ENCODE data around the gene SCO2.

Gene SCO2

DNA sequence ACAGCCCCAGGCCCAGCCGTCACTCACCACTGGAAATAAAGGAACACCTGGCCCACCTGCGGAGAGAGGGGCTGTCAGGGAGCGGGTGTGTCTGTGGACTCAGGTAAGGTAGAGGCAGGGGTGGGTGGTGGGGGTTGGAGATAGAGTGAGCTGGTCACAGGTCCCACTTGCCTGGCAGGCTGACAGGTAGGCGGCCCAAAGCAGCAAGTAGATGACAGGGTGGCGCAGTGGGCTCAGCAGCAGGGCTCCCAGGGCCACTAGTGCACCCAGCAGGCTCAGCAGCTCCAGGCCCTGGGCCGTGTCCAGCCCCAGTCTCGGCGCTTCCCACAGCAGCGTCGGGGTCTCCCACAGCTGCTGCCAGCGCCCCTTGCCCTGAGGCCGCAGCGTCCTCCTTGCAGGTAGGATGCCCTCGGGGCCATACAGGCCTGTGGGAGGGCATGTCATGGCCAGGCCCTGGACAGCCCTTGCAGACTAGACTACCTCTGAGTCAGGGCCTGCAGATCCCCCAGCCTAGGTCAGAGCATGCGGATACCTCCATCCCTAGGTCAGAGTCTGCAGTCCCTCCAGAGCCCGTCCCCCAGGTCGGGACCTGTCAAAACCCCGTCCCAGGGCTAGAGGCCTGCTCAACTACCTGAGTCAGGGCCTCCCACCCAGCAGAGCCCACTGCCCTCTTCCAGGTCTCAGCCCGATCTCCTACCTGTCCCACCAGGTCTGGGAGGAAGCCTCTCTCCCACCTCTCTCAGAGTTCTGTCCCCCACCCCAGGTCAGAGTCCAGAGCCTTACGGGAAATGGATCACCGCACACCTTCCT, 18.6 kb downstream of the SCO2 start:
- Mint-ChIP-seq H3K27ac (peak overlapping the region; percentile 97), H3K4me1 (ENCODE audit: low read depth) (peaks cover 14% of the 10 kb centered on the region), H3K9me3 (no peaks in the 10 kb centered on the region), H3K4me3 (peak overlapping the region; percentile 98), H3K27me3 (no peaks in the 10 kb centered on the region), H3K36me3 (ENCODE audit: low read depth) (peaks cover 60% of the 10 kb centered on the region)
- DNase-seq, result no peak

GRCh38 chr22:50505776-50506610, 19.4 kb downstream of the SCO2 start:
- Mint-ChIP-seq H3K4me1 (ENCODE audit: low read depth) (peaks cover 14% of the 10 kb centered on the region), H3K4me3 (peak overlapping the region; percentile 98), H3K27ac (peak overlapping the region; percentile 37), H3K36me3 (ENCODE audit: low read depth) (peaks cover 57% of the 10 kb centered on the region), H3K27me3 (no peaks in the 10 kb centered on the region), H3K9me3 (no peaks in the 10 kb centered on the region)
- no peak for DNase-seq

DNA sequence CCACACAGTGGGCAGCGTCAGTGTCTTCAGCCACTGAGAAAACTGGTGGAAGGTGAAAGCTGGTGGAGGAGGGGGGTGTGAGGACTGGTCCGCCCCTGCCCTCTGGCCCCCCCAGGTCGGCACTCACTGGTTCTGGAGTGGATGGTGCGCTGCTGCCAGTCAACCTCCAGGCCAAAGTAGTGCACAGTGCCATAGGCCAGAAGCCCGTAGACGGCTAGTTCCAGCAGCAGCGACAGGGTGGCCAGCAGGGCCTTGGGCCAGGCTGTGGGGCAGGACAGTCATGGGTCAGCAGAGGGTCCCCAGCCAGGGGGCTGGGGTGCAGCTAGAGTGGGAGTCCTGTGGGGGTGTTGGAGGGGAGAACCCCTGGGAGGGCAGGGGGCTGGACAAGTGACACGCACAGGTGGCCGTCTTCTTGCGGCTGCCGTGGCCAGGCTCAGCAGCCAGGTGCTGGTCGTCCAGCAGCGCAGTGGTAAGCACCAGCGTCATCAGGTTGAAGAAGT, 20.1 kb downstream of the SCO2 start:
- no peak overlapping the region for H3K27ac Mint-ChIP-seq
- H3K27me3 Mint-ChIP-seq, result no peaks in the 10 kb centered on the region
- no peaks in the 10 kb centered on the region for H3K9me3 Mint-ChIP-seq
- H3K36me3 Mint-ChIP-seq (ENCODE audit: low read depth), result peaks cover 52% of the 10 kb centered on the region
- no peak for DNase-seq
- peaks cover 14% of the 10 kb centered on the region for H3K4me1 Mint-ChIP-seq (ENCODE audit: low read depth)
- H3K4me3 Mint-ChIP-seq, result peak overlapping the region; percentile 98

- peaks cover 46% of the 10 kb centered on the region for H3K36me3 Mint-ChIP-seq (ENCODE audit: low read depth)
- no peak overlapping the region for H3K27ac Mint-ChIP-seq
- DNase-seq, result no peak
- H3K4me3 Mint-ChIP-seq, result no peak overlapping the region
- no peaks in the 10 kb centered on the region for H3K27me3 Mint-ChIP-seq
- no peaks in the 10 kb centered on the region for H3K9me3 Mint-ChIP-seq
- H3K4me1 Mint-ChIP-seq (ENCODE audit: low read depth), result peaks cover 11% of the 10 kb centered on the region
These were observed 20.8 kb downstream of the SCO2 start for GRCh38 chr22:50504369-50505211.

DNA sequence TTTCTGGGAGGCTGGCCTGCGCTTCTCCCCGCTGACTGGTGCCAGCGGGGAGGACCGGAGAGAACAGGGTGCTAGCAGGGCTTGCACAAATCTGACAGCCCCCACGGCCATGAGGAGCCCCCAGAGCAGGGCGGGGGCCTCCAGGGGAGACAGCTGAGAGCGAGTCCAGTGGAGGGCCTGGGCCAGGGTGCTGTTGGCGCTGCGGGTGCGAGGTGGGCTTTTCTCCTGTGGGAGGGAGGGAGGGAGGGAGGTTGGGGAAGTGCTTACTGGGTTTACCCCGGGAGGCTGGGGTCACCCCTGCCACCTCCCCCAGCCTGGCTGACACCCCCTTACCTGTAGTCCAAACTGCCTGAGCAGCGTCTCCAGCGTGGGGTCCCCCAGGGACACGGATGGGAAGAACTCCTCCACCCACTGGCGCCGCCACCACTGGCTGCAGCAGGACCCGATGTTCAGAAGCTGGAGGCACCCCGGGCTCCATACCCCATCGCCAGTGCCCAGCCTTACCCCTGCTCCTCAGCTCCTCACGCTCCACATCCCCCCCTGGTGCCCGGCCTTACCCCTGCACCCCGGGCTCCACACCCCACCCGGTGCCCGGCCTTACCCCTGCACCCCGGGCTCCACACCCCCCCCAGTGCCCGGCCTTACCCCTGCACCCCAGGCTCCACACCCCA, 21.8 kb downstream of the SCO2 start:
- no peaks in the 10 kb centered on the region for H3K9me3 Mint-ChIP-seq
- H3K27ac Mint-ChIP-seq, result no peak overlapping the region
- no peak for DNase-seq
- H3K36me3 Mint-ChIP-seq (ENCODE audit: low read depth), result peaks cover 36% of the 10 kb centered on the region
- H3K27me3 Mint-ChIP-seq, result no peaks in the 10 kb centered on the region
- H3K4me3 Mint-ChIP-seq, result no peak overlapping the region
- H3K4me1 Mint-ChIP-seq (ENCODE audit: low read depth), result peaks cover 4% of the 10 kb centered on the region

GRCh38 chr22:50502628-50503474, 22.5 kb downstream of the SCO2 start:
- Mint-ChIP-seq H3K4me1 (ENCODE audit: low read depth) (peaks cover 7% of the 10 kb centered on the region), H3K9me3 (no peaks in the 10 kb centered on the region), H3K4me3 (no peak overlapping the region), H3K36me3 (ENCODE audit: low read depth) (peaks cover 32% of the 10 kb centered on the region), H3K27me3 (no peaks in the 10 kb centered on the region), H3K27ac (no peak overlapping the region)
- DNase-seq, result no peak

DNA sequence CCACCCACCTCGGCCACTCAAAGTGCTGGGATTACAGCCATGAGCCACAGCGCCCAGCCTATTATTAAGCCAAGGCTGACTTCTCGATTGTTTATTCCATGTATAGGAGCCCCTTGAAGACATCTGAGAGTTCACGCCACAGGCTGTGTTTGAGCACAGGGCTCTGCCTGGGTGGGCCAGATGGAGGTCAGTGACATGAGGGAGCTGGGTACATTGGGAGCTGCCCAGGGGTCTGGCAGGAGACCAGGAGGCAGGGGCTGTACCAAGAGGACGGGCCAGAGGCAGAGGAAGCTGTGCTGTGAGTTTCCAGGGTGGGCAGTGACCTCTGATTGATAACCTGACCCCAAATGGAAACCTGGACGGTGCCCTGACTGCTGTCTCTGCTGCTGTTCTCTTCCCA, 23.3 kb downstream of the SCO2 start:
- Mint-ChIP-seq H3K9me3 (no peaks in the 10 kb centered on the region), H3K36me3 (ENCODE audit: low read depth) (peaks cover 28% of the 10 kb centered on the region), H3K27ac (no peak overlapping the region), H3K4me3 (no peak overlapping the region), H3K4me1 (ENCODE audit: low read depth) (peaks cover 7% of the 10 kb centered on the region), H3K27me3 (no peaks in the 10 kb centered on the region)
- DNase-seq, result no peak

DNA sequence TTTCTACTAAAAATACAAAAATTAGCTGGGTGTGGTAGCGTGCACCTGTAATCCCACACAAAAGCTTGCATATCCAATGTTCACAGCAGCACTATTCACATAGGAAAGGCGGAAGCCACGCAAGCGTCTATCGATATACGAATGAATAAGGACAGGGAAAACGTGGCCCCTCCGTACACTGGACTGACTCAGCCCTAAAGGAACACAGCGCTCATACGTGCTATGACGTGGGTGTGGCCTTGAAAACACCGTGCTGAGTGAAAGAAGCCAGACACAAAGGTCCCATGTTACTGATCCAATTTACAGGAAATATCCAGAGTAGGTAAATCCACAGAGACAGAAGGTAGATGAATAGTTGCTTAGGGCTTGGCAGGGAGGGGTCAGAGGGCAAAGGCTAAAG, 24.9 kb downstream of the SCO2 start:
- Mint-ChIP-seq H3K27ac (no peak overlapping the region), H3K27me3 (no peaks in the 10 kb centered on the region)
- DNase-seq, result no peak

DNA sequence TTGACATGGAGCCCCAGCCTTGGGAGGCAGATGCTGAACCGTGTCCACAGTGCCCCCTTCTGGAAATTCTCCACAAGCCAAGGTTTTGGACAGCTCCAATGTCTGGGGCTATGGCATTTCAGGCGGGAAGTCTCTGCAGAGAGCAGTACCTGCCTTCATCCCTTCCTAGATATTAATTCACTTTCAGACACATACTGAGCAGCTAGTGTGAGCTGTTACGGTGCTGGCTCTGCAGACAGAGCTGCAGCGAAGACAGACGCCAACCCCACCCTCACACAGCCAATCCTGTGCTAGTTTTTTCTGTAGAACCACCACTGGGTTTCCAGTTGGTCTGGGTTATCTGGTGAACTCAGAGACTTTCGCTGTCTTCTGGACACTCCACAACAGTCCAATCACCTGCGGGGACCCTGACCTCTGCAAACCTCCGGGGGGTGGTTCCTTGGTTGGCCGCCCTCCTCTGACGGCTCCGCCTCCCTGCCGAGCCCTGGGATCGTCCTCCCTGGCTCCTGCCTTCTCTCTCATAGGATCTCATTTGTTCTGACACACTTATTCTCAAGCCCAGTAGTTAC, 27.0 kb downstream of the SCO2 start:
- peaks cover 13% of the 10 kb centered on the region for H3K36me3 Mint-ChIP-seq (ENCODE audit: low read depth)
- DNase-seq, result peak; percentile 73

More for the DNA sequence above, 24.9 kb downstream of the SCO2 start:
- Mint-ChIP-seq H3K9me3 (no peaks in the 10 kb centered on the region), H3K36me3 (ENCODE audit: low read depth) (peaks cover 19% of the 10 kb centered on the region), H3K4me1 (ENCODE audit: low read depth) (peaks cover 4% of the 10 kb centered on the region), H3K4me3 (no peak overlapping the region)

DNA sequence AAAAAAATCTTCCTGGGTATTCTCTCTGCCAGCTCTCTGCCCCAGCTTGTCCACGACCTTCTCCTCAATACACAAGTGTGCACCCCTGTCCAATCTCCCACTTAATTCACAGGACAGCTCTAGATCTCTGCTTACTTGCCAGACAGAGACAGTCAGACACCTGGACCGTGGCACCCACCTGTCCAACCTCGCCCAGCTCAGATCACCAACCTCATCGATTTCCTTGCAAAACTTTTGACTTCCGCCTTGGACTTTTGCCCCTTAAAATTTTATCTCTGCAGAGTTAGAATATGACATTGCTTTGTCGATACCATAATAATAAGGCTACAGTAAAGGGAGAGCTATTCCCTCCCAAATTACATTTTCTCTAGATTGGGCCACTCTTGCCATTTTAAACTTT, 28.3 kb downstream of the SCO2 start:
- peaks cover 2% of the 10 kb centered on the region for H3K36me3 Mint-ChIP-seq (ENCODE audit: low read depth)
- H3K4me3 Mint-ChIP-seq, result no peak overlapping the region
- DNase-seq, result no peak
- no peaks in the 10 kb centered on the region for H3K27me3 Mint-ChIP-seq
- peaks cover 4% of the 10 kb centered on the region for H3K4me1 Mint-ChIP-seq (ENCODE audit: low read depth)
- H3K9me3 Mint-ChIP-seq, result no peaks in the 10 kb centered on the region
- no peak overlapping the region for H3K27ac Mint-ChIP-seq

More for the DNA sequence above, 27.0 kb downstream of the SCO2 start:
- H3K27me3 Mint-ChIP-seq, result no peaks in the 10 kb centered on the region
- no peak overlapping the region for H3K4me3 Mint-ChIP-seq
- H3K4me1 Mint-ChIP-seq (ENCODE audit: low read depth), result peaks cover 4% of the 10 kb centered on the region
- H3K9me3 Mint-ChIP-seq, result no peaks in the 10 kb centered on the region
- H3K27ac Mint-ChIP-seq, result no peak overlapping the region

DNA sequence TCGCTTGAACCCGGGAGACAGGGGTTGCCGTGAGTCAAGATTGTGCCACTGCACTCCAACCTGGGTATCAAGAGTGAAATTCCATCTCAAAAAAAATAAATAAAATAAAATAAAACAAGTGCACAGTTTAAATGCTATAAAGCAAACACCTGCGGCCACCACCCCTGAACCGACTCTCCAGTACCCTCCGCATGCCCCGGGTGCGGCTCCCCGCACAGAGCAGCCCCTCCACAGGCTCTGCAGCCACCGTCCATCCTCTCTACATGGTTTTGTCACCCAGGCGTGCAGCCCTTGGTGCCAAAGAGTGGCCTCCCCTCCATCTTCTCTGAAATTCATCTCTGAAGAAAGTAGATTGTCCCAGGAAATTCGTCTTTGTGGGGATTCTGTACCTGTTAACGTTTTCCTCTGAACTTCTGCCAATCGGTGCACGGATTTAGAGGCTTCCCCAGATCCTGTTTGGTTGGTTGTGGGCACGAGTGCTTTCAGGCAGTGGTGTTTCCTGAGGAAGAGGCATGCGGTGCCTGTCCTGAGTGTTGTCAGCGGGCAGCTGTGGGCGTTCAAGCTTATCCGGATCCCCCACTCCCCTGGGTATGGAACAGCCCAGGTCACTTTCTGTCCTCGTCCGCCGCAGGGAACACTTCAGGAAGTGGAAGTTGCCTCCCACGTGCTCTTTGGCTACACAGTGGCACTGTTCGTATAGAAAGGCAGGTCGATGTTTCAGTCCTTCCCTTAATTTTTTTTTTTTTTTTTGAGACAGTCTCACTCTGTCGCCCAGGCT, 34.7 kb downstream of the SCO2 start:
- no peak for DNase-seq
- Mint-ChIP-seq H3K27ac (peak overlapping the region; percentile 34), H3K4me1 (ENCODE audit: low read depth) (peaks cover 6% of the 10 kb centered on the region), H3K4me3 (peak overlapping the region; percentile 25), H3K36me3 (ENCODE audit: low read depth) (no peaks in the 10 kb centered on the region), H3K27me3 (no peaks in the 10 kb centered on the region), H3K9me3 (no peaks in the 10 kb centered on the region)

All from activated T-cell treated with anti-CD3 and anti-CD28 coated beads, Interleukin-2, amount 50 U/mL, for 24 hours (primary cell).